Activated CD4-positive, alpha-beta T cell treated with anti-CD3 and anti-CD28 coated beads for 1 hour (primary cell): Measurements from ENCODE around the gene POLR2F.
A peak's percentile ranks its signal among the peaks of the same experiment; 100 is the strongest.
"Not testable (repeated sequence)": the region's sequence is repeated elsewhere in the genome, so short reads cannot be mapped to it uniquely, and the experiment has no call there.

Source experiments
- DNase-seq: peaks from one replicate; pipeline ENCODE4 v3.0.0-alpha.2; 2020

Gene POLR2F

GRCh38 chr22:37925767-37926166, 27.7 kb upstream of the POLR2F start:
- DNase-seq = no peak

GRCh38 chr22:37926358-37926757, 27.1 kb upstream of the POLR2F start:
- no peak for DNase-seq

DNA sequence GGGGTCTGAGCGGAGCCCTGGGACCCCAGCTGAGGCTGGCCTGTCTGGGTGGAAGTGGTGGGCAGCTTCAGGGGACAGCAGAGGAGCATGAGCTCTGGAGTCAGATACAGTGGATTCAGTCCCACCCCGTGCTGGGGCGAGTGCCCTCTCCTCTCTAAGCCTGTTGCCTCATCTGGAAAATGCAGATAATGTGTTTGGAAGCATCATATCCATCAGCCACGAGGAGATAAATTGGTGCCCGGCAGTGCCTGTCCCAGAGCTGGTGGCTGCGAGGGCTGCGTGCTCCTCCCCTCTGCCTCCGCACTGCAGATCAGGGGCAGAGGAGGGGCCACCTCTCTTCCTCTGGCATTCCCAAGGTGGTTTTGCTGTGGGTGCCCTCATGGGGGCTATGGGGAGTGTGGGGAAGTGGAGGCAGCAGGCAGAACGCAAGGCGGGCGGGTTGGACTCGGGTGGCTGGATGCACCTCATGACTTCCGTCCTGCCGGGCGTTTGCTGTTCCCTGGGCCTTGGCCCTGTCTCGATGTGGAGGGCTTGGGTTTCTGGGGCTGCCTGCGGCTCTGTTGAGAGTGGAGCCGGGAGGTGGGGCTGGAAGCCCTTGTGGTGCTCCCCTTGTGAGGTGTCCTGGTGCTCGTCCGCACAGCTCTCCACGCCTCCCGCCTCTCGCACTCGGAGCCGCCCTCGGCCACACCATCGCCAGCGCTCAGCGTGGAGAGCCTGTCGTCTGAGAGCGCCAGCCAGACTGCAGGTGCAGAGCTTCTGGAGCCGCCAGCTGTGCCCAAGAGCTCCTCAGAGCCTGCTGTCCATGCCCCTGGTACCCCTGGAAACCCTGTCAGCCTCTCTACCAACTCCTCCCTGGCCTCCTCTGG, 26.5 kb upstream of the POLR2F start:
- DNase-seq = no peak

DNA sequence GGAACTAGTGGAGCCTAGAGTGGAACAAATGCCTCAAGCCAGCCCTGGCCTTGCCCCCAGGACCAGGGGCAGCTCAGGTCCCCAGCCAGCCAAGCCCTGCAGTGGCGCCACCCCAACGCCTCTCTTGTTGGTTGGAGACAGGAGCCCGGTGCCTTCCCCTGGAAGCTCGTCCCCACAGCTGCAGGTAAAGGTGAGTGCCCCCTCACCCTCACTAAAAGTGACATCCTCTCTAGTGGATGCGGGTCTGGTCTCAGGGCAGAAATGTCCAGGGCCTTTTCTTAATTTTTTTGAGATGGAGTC, 25.9 kb upstream of the POLR2F start:
- DNase-seq = no peak

- DNase-seq = no peak
These were observed 24.1 kb upstream of the POLR2F start for GRCh38 chr22:37929390-37929789.

DNA sequence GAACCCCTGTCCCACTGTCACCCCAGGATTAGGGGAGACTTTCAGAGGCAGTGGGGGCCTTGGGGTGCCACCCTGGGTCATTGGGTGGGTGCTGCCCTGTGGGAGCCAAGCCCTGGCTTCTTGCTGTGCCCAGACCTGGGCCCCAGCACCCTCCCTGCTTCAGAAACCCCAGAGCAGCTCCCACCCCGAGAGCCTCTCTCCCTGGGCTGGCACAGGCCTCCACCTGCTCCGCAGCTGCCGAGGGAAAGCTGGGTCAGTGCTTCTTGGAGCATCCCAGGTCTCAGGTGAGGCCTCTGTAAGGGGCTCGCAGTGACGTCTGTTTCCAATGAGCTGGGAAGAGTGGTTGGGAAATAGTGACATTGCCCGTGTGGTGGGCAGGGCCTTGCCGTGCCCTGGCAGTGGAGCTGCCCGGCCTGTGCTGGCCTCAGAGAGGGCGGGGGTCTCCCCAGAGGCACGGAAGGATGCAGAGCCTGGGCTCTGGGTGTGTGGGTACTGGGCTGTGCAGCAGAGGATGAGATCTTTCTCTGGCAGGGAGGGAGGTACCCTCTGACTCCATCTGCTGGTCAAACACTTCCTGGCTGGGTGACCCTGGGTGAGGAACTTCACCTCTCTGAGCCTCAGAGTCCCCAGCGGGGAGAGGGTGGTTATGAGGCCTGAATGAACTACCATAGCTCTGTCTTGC, 23.1 kb upstream of the POLR2F start:
- no peak for DNase-seq

DNA sequence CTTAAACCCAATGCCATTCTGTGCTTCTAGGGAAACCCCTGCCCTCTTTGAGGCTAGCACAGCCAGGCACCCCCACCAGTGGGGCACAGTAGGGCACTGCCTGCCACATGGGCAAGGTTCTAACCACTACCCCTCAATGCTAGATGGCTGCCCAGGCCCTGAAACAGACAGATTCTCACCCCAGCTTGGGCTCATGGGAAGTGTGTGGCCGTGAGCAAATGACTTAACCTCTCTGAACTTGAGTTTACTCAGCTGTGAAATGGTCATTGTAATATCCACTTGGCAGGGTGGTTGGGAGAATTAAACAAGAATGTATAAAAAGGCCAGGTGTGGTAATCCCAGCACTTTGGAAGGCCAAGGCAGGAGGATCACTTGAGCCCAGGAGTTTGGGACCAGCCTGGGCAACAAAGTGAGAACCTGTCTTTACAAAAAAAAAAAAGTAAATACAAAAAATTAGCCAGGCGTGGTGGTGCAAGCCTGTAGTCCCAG, 22.5 kb upstream of the POLR2F start:
- DNase-seq = no peak

- no peak for DNase-seq
These were observed 21.6 kb upstream of the POLR2F start for GRCh38 chr22:37931893-37932389.

GRCh38 chr22:37932401-37932800, 21.1 kb upstream of the POLR2F start:
- DNase-seq = no peak

DNA sequence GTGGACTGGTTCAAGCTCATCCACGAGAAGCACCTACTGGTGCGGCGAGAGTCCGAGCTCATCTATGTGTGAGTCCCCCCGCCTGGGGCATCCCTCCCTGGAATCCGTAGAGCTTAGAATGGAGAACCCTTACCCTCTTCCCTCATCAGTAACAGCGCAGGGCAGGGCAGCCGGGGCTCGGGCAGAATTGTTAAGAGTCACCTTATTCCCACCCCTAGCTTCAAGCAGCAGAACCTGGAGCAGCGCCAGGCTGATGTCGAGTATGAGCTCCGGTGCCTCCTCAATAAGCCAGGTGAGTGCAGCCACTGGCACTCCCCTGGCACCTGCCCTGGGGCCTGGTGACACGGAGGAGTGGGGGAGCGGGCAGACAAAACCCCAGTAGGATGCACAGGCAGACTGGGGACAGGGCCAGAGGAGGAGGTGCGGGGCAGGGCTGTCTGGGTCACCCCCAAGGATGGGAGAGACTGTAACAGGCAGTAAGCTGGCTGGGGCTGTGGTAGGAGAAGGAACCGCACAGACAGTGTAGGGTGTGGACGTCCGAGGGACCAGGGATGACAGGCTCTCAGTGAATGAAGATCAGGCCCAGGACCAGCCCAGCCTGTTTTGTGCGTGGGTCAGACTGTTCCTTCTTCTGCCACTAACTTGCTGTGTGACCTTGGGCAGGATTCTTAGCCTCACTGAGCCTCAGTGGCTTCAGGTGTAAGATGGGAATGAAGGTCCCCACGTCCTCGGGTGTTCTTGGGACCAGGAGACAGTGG, 20.5 kb upstream of the POLR2F start:
- DNase-seq = no peak

GRCh38 chr22:37933711-37934376, 19.7 kb upstream of the POLR2F start:
- peak; percentile 71 for DNase-seq

DNA sequence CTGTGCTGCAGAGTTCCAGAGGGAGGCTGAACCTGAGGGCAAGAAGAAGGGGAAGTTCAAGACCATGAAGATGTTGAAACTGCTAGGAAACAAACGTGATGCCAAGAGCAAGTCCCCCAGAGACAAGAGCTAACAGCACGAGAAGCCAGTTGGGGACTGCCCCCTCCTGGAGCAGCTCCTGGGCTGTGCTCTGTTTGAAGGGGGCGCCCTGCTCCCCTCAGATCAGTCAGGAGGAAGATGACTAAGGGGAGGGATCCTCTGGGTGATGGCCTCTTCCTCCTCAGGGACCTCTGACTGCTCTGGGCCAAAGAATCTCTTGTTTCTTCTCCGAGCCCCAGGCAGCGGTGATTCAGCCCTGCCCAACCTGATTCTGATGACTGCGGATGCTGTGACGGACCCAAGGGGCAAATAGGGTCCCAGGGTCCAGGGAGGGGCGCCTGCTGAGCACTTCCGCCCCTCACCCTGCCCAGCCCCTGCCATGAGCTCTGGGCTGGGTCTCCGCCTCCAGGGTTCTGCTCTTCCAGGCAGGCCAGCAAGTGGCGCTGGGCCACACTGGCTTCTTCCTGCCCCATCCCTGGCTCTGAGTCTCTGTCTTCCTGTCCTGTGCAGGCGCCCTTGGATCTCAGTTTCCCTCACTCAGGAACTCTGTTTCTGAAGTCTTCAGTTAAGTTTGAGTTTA, 12.7 kb upstream of the POLR2F start:
- no peak for DNase-seq

- no peak for DNase-seq
These were observed 11.4 kb upstream of the POLR2F start for GRCh38 chr22:37942133-37942532.

- DNase-seq = no peak
These were observed 10.2 kb upstream of the POLR2F start for GRCh38 chr22:37943136-37943824.

DNA sequence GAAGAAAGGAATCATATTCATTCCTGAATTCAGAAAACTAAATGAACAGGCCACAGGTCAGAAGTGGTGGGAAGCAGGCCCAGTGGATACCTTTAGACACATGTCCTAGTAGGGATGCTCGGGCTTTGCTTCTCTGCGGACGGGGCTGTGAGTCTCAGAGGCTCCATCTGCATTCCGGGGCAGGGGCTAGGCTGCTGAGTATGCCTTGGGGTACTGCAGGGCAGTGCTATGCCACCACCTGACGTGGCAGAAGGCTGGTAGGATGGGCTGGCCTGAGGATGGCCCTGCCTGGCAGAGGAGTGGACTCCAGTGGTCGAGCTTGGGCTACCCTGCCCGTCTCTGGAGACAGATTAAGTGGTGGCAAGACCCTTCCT, 9.7 kb upstream of the POLR2F start:
- no peak for DNase-seq

- DNase-seq = not testable (repeated sequence)
These were observed 9.1 kb upstream of the POLR2F start for GRCh38 chr22:37944423-37944822.

DNA sequence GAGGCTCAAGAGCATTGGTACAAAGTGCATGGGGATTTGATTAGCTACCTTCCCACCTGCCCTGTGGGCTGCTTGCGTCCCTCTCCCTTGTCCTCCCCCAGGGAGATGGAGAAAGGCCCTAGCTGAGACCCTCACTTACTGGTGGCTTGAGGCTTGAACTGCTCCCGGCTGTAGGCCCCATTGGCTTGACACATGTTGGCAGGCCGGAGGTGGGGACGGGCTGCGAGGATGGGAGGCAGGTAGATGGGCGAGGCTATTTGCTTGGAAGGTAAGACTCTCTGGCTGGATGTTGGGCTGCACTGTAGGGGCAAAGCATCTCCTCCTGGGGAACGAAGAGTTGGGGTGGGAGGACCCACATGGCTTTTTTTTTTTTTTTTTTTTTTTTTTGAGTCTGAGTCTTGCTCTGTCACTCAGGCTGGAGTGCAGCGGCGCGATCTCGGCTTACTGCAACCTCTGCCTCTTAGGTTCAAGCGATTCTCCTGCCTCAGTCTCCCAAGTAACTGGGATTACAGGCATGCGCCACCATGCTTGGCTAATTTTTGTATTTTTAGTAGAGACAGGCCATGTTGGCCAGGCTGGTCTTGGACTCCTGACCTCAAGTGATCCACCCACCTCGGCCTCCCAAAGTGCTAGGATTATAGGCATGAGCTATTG, 6.2 kb upstream of the POLR2F start:
- DNase-seq = not testable (repeated sequence)

DNA sequence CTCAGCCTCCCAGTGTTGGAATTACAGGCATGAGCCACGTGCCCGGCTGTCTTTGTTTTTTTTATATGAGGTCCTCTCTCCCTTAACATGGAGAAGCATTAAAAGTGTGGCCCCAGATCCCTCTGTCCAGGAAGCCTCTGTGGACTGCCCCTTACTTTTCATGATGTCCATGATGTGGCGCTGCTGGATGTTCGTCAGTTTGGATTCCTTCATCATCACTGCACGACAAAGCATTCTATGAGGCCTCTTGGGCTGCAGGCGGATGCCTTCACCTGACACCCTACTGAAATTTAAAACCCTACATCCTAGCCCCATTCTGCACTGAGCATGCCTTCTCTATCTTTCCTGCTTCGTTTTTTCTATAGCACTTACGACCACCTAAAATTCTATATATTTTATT, 2.2 kb upstream of the POLR2F start:
- no peak for DNase-seq

DNA sequence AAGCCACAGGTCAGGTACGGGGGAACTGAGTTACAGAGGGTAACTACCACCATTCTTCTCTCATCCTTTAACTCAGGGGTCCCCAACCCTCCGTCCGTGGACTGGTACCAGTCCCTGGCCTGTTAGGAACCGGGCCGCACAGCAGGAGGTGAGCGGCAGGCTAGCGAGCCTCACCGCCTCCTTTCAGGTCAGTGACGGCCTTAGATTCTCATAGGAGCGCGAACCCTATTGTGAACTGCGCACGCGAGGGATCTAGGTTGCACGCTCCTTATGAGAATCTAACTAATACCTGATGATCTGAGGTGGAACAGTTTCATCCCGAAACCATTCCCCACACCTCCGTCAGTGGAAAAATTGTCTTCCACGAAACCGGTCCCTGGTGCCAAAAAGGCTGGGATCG, 870 bp upstream of the POLR2F start:
- DNase-seq = not testable (repeated sequence)

- DNase-seq = no peak
These were observed 450 bp upstream of the POLR2F start for GRCh38 chr22:37953062-37953436.

DNA sequence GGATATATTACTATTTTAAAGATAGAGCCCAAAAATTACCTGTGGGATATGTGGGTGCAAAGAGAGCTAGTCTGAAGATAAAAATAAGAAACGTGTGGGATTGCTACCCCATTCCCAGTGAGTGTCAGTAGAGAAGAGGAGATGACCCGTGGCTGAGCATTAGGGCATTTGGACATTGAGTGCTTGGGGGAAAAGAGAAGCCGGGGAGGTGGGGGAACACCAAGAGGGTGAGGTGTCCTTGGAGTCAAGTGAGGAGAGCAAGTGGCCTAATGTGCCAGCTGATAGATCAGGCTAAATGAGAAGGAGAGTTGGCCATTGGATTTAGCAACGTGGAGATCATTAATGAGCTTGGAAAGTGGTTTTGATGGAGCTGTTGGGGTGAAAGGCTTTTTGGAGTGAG, 1.2 kb downstream of the POLR2F start:
- DNase-seq = no peak
